ENCODE results near the gene CAMK1D. TPM values are rescaled to one million over a fixed set of nuclear protein-coding genes. Genes with fewer than 3 reads are reported as not detected.

Gene CAMK1D
- total and polyA plus RNA-seq, 10 of the 15 experiments (the other 5 are each of a cell fraction or from before 2014, with no cell fraction given), result 2.1 to 35.5 (median 14.7) TPM

- BruUV-seq (replicated peaks), result no TSS peak
- in situ Hi-C loops (cut with MboI), result no loop called here
- H3K36me3 ChIP-seq (ENCODE audit: control insufficient read depth in 2 of 2, insufficient read depth in 2 of 2, low read length in 1 of 2), result no peaks in the 10 kb centered on the region; a peak in 1 of 4 replicates
- ChIA-PET RAD21 (ENCODE audit: unreplicated experiment) (no interaction called here), POLR2A (no interaction called here), CTCF (no interaction called here), SMC1A (ENCODE audit: uncharacterized antibody, unreplicated experiment) (interaction anchor here (0.6 to 1.8 kb wide), 4 partner anchors 8 to 182 kb away, joined by 3 to 5 read pairs (median 4); no protein-coding TSS in a partner anchor)
- intact Hi-C loops (cut with micrococcal nuclease; ENCODE audit: unreplicated experiment), result no loop called here
- TF ChIP-seq TAF1 (IDR thresholded peaks at IDR 0.05; ENCODE audit: borderline replicate concordance, low read depth, low read length) (no peak), SRF (IDR thresholded peaks at IDR 0.05; ENCODE audit: low read depth in 2 of 2, low read length in 2 of 2) (no peak), NRF1 (conservative IDR thresholded peaks at IDR 0.05; ENCODE audit: low read depth, low read length) (no peak), ZSCAN29 (IDR thresholded peaks at IDR 0.05) (no peak), POU2F2 (IDR thresholded peaks at IDR 0.05; ENCODE audit: borderline replicate concordance, low read depth, low read length) (no peak), NR2C2 (IDR thresholded peaks at IDR 0.05; ENCODE audit: borderline replicate concordance, control insufficient read depth, insufficient read length, low read depth) (no peak), ZNF207 (IDR thresholded peaks at IDR 0.05; ENCODE audit: borderline replicate concordance) (no peak), CBX3 (IDR thresholded peaks at IDR 0.05; ENCODE audit: borderline replicate concordance, low read depth) (no peak), FOXM1 (IDR thresholded peaks at IDR 0.05; ENCODE audit: low read depth, low read length) (no peak), PKNOX1 (IDR thresholded peaks at IDR 0.05) (no peak), ZNF274 (IDR thresholded peaks at IDR 0.05; ENCODE audit: insufficient read depth, insufficient read length) (no peak)
- TF ChIP-seq, protein P1, sequence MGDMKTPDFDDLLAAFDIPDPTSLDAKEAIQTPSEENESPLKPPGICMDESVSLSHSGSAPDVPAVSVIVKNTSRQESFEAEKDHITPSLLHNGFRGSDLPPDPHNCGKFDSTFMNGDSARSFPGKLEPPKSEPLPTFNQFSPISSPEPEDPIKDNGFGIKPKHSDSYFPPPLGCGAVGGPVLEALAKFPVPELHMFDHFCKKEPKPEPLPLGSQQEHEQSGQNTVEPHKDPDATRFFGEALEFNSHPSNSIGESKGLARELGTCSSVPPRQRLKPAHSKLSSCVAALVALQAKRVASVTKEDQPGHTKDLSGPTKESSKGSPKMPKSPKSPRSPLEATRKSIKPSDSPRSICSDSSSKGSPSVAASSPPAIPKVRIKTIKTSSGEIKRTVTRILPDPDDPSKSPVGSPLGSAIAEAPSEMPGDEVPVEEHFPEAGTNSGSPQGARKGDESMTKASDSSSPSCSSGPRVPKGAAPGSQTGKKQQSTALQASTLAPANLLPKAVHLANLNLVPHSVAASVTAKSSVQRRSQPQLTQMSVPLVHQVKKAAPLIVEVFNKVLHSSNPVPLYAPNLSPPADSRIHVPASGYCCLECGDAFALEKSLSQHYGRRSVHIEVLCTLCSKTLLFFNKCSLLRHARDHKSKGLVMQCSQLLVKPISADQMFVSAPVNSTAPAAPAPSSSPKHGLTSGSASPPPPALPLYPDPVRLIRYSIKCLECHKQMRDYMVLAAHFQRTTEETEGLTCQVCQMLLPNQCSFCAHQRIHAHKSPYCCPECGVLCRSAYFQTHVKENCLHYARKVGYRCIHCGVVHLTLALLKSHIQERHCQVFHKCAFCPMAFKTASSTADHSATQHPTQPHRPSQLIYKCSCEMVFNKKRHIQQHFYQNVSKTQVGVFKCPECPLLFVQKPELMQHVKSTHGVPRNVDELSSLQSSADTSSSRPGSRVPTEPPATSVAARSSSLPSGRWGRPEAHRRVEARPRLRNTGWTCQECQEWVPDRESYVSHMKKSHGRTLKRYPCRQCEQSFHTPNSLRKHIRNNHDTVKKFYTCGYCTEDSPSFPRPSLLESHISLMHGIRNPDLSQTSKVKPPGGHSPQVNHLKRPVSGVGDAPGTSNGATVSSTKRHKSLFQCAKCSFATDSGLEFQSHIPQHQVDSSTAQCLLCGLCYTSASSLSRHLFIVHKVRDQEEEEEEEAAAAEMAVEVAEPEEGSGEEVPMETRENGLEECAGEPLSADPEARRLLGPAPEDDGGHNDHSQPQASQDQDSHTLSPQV (IDR thresholded peaks at IDR 0.05), result no peak
- TF ChIP-seq, protein P2, sequence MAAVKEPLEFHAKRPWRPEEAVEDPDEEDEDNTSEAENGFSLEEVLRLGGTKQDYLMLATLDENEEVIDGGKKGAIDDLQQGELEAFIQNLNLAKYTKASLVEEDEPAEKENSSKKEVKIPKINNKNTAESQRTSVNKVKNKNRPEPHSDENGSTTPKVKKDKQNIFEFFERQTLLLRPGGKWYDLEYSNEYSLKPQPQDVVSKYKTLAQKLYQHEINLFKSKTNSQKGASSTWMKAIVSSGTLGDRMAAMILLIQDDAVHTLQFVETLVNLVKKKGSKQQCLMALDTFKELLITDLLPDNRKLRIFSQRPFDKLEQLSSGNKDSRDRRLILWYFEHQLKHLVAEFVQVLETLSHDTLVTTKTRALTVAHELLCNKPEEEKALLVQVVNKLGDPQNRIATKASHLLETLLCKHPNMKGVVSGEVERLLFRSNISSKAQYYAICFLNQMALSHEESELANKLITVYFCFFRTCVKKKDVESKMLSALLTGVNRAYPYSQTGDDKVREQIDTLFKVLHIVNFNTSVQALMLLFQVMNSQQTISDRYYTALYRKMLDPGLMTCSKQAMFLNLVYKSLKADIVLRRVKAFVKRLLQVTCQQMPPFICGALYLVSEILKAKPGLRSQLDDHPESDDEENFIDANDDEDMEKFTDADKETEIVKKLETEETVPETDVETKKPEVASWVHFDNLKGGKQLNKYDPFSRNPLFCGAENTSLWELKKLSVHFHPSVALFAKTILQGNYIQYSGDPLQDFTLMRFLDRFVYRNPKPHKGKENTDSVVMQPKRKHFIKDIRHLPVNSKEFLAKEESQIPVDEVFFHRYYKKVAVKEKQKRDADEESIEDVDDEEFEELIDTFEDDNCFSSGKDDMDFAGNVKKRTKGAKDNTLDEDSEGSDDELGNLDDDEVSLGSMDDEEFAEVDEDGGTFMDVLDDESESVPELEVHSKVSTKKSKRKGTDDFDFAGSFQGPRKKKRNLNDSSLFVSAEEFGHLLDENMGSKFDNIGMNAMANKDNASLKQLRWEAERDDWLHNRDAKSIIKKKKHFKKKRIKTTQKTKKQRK (IDR thresholded peaks at IDR 0.05; ENCODE audit: low read depth, low read length), result no peak
- no peaks in the 10 kb centered on the region for H3K4me1 ChIP-seq (ENCODE audit: control insufficient read depth, insufficient read depth, low read length)
- no peaks in the 10 kb centered on the region for H3K9me3 ChIP-seq (replicated peaks; ENCODE audit: control insufficient read depth, insufficient read depth, low read length)
- WGBS (ENCODE audit: insufficient coverage, insufficient replicate concordance, low lambda C conversion rate, missing lambda C conversion rate), result 98% methylated on average over 6 of the region's 6 CpGs
- no peaks in the 10 kb centered on the region; the same call in 1 of the 2 replicates for H3K79me2 ChIP-seq (ENCODE audit: control insufficient read depth, insufficient read depth, low read length)
- FAIRE-seq, result no peak
- no peak overlapping the region for H3K4me3 ChIP-seq
- H3K4me2 ChIP-seq (ENCODE audit: control insufficient read depth, insufficient read depth), result no peak overlapping the region
- H2AFZ ChIP-seq (ENCODE audit: control insufficient read depth, low read depth, low read length), result no peak overlapping the region
- ATAC-seq, result no peak
- no peak for DNase-seq (ENCODE audit: low read depth, low spot score)
- no peak overlapping the region for H3K27ac ChIP-seq (ENCODE audit: control insufficient read depth, insufficient read depth)
- H3K9ac ChIP-seq (ENCODE audit: control insufficient read depth, insufficient read depth, low read length), result no peak overlapping the region
- no peaks in the 10 kb centered on the region for H4K20me1 ChIP-seq (ENCODE audit: control insufficient read depth, insufficient read depth)
- no peaks in the 10 kb centered on the region for H3K27me3 ChIP-seq (replicated peaks in 1 of 2; ENCODE audit: control insufficient read depth in 2 of 2, insufficient read depth in 2 of 2, low read length in 1 of 2)
Measured at GRCh38 chr10:12396567-12396966, 47.2 kb downstream of the CAMK1D start.

All from GM12878 (cell line).